SIG-M5 treated with dmso at 0.1 percent for 504 hours (cell line): ENCODE results near the gene GAD2.
A peak's percentile ranks its signal among the peaks of the same experiment; 100 is the strongest.

Source experiments
- DNase-seq: peaks from one replicate; lab custom pipeline; 2025; ENCODE audit not compliant: unreplicated experiment; lab: John Stamatoyannopoulos, UW

GAD2 gene

GRCh38 chr10:26221541-26221940 lies 5.0 kb downstream of the GAD2 start:
- no peak for DNase-seq

GRCh38 chr10:26222563-26222962 lies 6.0 kb downstream of the GAD2 start:
- DNase-seq: no peak

- no peak for DNase-seq
Observed at GRCh38 chr10:26225322-26225721, 8.7 kb downstream of the GAD2 start.

- DNase-seq: no peak
Observed at GRCh38 chr10:26227786-26228185, 11.2 kb downstream of the GAD2 start.

GRCh38 chr10:26232174-26232573 lies 15.6 kb downstream of the GAD2 start:
- no peak for DNase-seq

- DNase-seq: no peak
Observed at GRCh38 chr10:26235761-26236160, 19.2 kb downstream of the GAD2 start.

- no peak for DNase-seq
Observed at GRCh38 chr10:26238378-26238777, 21.8 kb downstream of the GAD2 start.

- no peak for DNase-seq
Observed at GRCh38 chr10:26242706-26243350, 26.3 kb downstream of the GAD2 start.

- no peak for DNase-seq
Observed at GRCh38 chr10:26243351-26243720, 26.8 kb downstream of the GAD2 start.

- no peak for DNase-seq
Observed at GRCh38 chr10:26249681-26250080, 33.1 kb downstream of the GAD2 start.

GRCh38 chr10:26251925-26252324 lies 35.4 kb downstream of the GAD2 start:
- DNase-seq: no peak

GRCh38 chr10:26254616-26255015 lies 38.0 kb downstream of the GAD2 start:
- no peak for DNase-seq

- DNase-seq: no peak
Observed at GRCh38 chr10:26259341-26259740, 42.8 kb downstream of the GAD2 start.

GRCh38 chr10:26269754-26270153 lies 53.2 kb downstream of the GAD2 start:
- peak; percentile 36 for DNase-seq

GRCh38 chr10:26274391-26274790 lies 57.8 kb downstream of the GAD2 start:
- no peak for DNase-seq

GRCh38 chr10:26278295-26278694 lies 61.7 kb downstream of the GAD2 start:
- DNase-seq: no peak

GRCh38 chr10:26290236-26290635 lies 73.7 kb downstream of the GAD2 start:
- DNase-seq: no peak

GRCh38 chr10:26291721-26292480 lies 75.3 kb downstream of the GAD2 start:
- DNase-seq: no peak

- DNase-seq: no peak
Observed at GRCh38 chr10:26296360-26296759, 79.8 kb downstream of the GAD2 start.

- DNase-seq: no peak
Observed at GRCh38 chr10:26300001-26300400, 83.4 kb downstream of the GAD2 start.

- no peak for DNase-seq
Observed at GRCh38 chr10:26303366-26303765, 86.8 kb downstream of the GAD2 start.

- DNase-seq: no peak
Observed at GRCh38 chr10:26310361-26310760, 93.8 kb downstream of the GAD2 start.
